IPS-NIHi11 (cell line): Measurements from ENCODE around the gene PGF.

ENCODE experiments used
- DNase-seq: peaks from one replicate; pipeline ENCODE4 v3.0.0; 2012; ENCODE audit warnings: mixed read lengths, low spot score

The PGF gene

DNA sequence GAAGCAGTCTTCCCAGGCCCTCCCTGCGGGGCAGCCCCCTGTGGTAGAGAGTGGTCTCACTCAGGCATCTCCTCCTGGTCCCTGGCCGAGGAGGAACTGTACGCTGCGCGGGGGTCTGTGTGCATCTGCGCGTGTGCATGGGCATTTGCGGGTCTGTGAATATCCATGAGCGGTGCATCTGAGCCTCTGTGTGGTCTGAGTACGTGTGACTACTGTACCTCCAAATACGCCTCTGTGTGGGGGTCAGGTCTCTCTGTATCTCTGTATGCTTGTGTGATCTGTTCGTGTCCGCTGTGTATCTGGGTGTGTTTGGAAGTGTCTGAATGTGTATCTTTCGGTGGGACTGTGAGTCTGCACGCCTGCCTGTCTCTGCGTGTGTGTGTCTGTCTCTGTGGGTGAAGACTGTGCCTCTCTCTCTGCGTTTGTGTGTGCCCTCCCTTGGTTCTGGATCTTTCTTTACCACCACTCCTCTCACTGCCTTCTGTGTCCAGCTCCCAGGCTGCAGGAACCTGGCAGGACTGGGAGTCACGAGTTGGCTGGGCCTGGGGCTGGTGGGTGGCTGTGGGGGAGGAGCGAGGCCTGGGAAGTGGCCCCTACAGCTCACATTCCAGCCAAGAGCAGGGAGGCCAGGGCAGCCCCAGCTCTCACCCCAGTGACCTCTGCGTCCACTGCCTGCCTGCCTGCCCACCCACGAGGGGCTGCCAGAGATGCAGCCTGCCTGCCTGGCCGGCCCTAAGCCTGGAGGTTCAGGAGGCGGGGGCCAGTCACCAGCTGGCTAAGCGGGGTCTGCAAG is 1.1 kb upstream of the PGF start:
- no peak for DNase-seq

DNA sequence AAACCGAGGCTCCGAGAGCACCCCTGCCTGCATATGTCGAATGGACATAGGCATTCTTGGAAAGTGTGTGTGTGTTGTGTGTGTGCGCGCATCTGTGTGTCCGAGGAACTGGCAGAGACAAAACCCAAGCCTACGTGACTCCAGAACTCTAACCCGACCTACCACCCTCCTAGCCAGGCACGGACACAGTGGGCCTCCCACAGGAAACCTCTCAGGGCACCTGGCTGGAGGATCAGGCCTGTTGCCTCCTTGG is 556 bp upstream of the PGF start:
- DNase-seq: no peak

DNA sequence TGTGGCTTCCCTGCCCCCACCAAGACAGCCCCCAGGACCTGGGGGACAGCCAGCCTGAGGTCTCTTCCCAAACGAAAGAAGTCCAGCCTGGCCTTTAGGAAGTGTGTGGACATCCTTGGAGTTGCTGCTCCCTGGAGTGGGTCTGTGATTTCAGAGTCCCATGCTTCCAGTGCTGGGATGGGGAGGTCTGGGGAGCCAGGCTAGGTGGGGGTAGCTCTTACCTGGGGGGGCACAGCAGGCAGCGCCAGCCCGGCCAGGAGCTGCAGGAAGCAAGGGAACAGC is 509 bp downstream of the PGF start:
- no peak for DNase-seq

DNA sequence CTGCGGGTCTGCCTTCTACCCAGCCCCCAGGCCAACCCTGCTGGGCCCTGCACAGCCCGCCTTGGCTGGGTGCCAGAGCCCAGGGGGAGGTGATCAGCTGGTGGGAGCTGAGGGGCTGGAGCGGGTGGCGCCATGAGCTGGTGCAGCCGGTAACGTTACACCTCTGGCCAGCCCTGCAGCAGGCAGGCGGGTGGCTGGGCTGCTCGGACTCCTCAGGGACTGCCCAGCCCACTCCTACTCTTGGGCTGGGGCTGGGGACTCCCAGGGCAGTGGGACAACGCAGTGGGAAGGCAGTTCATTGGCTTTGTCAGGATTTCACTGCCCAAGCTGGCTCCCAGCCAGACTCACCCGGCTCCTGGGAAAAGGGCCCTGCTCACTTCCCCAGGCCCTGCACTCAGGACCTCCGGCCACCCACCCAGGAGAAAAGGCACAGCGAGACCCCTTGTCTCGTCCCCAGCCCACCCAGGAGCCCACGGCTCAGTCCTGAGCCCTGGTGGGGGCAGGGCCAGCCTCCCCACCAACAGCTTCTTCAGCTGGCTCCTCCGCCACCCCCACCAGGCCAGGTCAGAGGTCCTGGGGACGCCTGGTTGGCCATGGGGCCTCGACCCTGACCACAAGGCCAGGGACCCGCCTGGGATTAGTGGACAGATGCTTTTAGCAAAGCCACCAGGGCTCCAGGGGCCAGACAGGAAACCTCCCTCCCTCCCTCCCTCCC is 1.0 kb downstream of the PGF start:
- peak; percentile 67 for DNase-seq

DNA sequence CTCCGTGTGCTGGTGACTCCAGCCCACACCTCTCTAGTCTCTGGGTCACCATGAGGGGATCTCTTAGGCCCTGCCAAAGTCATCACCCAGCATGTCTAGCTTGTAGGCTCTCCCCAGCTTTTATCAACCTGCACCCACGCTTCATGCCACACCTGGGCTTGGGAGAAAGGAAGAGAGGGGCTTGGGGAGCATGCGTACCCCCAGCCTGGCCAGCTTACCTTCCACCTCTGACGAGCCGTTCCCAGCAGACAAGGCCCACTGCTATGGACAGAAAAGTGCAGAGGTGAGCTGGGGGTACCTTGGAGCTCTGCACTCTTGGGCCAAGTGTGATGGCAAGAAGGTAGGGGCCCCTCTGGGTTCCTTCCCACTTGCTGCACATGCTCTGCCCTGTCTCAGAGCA is 1.7 kb downstream of the PGF start:
- no peak for DNase-seq

DNA sequence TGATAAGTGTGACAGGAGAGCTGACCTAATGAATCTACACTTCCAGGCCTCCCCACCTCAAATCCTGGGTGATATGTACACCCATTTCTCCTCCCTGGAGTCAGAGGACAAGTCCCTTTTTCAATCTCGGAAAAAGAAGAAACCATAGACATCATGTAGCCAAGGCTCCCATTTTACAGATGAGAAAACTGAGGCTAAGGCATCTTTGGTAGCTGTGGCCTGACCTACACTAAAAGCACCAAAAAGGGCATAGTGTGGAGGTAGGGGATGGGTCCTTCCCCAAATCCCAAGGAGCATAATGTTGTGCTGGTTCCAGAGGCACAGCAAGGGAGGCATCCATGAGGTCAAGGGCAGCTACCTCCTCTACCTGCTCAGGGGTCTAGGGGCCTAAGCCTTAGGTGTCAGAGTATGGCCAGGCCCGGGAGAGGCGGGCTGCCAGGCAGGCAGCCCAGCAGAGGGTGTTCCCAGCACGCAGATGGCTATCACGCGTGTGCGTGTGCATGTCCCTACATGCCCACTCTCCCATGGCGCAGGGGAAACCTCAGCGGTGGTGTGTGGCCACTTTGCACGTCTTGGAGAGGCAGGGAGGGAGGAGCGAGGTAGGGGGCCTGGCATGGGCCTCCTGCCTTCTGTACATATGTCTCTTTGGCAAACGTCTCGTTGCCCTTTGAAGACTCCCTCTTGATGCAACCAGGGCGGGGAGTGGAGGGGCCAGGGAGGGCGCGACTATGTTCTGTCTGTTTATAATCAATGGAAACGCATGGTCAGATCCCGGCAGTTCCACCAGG is 2.5 kb downstream of the PGF start:
- no peak for DNase-seq

DNA sequence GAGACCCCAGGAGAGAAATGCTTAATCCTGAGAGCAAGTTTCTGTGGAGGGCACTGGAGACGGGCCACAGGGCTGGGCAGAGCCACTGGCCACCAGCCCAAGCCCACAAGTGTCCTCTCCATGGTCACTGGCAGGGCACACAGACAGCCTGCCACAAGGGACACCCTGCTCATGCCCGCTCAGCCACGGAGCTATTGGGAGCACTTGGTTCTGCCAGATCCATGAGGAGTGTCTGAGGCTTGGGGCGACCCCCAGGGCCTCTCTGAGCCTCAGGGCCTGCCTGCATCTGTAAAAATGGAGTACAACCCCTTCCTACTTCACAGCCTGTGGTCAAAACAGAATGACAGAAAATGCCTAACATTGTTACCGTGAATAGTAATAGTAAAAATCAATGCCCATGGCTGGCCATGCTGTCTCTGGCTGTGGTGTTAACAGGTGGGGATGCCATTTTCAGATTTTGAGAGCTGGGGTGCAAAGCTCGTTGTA is 3.2 kb downstream of the PGF start:
- DNase-seq: no peak

DNA sequence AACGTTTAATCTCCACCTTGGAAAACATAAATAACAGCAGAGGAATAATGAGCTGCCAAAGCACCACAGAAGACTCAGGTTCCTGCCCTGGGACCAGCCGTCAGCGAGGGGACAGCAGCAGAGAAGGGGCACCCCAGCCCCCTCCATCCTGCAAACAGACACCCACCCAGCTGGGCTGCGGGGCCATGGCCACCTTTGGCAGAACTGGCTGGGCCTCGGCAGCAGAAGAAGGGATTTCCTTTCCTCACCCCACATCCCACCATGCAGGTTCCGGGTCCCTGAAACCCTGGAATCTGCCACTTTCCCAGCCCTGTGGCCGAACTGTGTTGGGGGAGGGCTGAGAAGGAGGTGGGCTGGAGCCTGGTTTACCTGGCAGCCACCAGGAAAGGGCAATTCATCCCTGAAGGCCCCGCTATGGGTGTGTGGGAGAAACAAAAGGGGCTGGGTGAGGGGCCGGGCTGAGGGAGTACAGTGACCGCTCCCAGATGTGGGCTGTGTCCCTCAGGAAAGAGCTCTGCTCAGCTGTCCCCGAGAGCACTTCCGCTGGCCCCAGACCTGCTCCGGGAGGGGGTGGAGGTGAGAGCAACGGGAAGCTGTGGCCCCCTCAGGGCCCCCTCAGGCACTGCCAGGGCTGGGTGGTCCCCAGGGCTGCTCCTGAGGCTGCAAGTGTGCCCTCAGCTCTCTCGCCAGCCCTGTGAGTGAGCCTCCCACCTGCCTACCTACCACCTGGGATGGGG is 3.8 kb downstream of the PGF start:
- no peak for DNase-seq

DNA sequence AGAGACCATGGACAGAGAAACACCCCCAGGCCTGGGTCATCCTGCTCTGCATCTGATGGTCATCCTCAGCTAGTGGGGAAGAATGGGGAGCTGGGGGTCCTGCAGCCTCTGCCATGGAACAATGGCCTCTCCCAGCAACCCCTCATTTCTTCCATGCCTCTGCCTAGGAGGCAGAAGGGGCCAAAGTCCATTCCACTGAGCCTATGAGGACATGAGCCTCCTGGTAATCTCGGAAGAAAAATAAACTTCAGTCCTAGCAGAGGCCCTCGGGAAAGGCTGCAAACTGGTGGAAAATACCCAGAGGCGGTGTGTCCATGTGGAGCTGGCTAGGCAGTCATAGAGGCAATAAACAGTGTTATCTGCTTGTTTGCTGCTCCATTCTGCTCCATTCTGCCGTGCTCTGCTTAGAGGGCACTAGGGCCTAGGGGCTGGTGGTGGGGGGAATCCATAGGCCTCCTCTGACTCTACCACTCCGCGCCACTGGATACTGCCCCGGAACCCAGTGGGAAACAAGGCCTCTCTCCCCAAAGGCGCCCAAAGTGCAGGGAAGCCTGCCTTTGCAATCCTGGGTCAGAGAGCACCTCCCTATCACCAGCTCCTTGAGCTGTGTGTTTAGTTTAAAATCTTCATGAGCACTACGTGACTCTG is 4.5 kb downstream of the PGF start:
- no peak for DNase-seq

DNA sequence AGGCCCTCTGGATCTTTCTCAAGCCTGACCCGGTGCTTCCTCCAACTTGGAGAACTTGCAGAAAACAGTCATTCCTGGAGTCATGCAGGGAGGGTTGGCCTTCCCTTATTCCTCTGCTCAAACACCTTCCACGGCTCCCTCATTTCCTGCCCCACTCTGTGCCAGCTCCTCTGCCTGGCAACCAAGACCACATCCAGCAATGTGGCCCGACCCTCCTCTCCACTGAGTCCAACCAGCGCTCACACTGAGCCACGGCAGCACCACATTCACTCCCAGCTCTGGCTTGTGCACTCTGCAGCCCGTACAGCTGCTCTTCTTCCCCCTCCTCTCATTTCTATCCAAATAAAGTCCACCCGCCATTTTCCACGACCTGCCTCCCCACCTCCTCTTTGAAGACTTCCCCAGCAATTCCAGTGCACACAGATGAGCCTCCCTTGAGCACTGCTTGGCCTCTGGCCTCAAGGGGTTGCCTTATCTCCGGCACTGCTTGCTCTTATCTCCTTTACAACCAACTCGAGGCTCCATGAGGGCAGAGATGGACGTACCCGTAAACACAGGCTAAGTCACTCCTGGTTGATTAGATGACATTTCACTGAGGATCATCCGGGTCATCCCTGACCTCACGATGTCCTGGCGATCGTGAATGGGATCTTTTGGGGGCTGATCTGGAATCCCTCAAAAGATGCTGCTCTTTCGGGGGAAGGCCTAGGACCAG is 5.4 kb downstream of the PGF start:
- DNase-seq: no peak

DNA sequence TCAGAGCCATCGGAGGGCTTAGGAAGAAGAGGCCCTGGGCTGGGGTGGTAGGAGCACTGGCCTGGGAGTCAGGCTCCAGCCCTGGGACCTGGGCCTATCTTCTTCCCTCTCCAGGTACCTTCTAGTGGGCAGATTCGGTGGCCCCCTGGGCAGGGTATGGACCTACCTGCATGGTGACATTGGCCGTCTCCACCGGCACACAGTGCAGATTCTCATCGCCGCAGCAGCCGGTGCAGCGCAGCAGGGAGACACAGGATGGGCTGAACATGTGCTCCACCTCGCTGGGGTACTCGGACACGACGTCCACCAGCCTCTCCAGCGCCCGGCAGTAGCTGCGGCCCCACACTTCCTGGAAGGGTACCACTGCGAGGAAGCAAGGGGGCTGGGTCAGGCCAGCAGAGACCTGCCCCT is 6.2 kb downstream of the PGF start:
- no peak for DNase-seq

DNA sequence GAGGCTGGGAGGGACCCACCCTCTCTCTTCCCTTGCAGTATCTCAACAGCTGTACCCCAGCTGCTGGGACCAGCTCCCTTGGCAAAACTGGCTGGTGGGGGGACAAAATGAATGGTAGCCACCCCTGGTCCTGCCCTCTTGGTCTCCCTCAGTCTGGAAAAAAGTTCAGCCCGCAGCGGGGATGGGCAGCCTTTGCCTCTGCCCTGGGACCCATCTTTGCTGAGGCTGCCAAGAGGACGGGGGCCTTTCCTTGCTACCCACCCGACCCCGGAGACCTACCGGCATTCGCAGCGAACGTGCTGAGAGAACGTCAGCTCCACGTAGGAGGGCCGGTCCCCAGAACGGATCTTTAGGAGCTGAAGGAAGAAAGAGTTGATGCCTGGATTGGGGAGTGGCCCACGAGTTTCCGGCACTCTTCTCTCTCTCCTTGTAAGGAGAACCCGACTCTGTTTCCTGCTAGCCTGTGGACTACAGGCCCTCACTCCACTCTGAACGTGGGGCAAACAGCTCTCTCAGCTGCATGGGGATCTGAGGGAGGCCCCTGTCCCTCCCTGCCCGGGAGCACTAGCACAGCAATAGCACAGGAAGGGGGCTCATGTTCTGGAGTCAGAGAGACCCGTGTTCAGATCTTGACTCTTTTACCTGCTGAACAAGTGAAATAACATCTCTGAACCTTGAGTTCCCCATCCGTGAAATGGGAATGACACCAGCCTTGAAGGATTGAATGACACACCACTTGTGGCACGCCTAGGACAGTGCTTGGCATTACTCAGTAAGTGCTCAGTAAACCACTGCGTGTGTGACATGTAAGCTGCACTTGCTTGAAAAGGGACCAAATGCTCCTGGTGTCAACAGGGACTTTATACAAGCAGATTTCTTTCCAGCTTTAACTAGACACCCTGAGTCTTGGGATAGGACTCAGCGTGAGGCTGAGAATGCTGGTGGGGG is 6.9 kb downstream of the PGF start:
- no peak for DNase-seq

DNA sequence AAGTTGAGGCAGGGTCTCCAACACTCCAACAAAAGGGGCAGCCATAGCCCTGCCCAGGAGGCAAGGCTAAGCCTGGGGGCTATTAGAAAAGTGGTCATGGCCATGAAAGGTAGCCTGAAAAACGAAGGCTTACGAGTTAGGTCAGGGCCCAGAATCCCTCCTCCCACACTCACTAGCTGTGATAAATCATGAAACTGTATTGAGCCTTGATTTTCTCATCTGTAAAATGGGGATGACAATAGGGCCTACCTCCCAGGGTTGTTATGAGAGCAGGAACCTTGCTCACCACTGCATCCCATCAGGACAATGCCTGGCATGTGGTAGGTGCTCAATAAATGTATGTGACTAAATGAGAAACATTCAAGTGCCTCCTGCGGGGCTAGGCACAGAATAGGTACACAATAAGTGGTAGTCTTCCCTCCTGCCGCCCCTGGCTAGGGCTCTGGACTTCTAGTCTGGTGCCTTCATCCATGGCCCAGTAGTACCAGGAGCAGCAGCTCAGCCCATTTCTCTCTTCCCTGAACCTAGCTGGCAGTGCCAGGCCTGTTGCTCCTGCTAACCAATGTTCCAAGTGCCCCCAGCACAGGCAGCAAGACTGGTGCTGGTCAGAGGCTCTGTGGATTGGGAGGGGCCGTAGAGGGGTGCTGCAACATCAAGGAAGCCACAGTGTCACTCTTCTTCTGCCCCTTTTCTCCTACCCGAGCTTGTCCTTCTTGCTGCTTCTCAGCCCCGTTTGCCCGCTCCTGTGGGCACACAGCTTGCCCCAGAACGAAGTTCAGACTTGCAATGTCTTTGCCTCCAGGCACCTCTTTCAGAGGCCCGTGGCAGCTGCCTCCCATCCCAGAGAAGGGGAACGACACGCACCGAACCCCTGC is 7.8 kb downstream of the PGF start:
- no peak for DNase-seq

DNA sequence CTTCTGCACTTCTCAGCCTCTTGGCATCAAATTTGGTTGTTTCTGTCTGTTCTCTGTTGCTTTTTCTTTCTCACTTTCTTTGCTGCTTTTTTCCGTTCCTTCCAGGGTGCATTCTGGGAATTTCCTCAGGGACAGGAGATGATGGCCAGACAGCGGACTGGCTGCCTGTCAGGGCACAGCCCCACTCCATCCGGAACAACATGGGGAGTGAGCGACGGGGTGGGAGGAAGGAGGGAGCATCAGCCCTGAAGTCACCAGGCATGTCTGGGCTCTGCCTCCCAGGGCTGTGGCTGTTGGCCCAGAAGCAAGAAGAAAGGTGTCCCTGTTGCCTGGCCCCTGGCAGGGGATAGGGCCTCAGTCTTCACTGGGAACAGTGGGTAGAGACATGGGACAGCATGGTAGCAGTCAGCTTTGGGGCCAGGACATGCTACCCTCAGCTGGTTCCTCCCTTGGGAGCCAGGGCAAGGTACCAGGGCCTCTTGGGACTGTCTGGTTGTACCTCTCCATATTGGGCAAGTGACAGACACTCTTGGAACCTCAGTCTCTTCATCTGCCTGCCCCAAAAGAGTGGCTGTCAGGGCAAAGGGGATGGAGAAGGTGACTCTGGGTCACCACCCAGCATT is 8.6 kb downstream of the PGF start:
- DNase-seq: no peak

DNA sequence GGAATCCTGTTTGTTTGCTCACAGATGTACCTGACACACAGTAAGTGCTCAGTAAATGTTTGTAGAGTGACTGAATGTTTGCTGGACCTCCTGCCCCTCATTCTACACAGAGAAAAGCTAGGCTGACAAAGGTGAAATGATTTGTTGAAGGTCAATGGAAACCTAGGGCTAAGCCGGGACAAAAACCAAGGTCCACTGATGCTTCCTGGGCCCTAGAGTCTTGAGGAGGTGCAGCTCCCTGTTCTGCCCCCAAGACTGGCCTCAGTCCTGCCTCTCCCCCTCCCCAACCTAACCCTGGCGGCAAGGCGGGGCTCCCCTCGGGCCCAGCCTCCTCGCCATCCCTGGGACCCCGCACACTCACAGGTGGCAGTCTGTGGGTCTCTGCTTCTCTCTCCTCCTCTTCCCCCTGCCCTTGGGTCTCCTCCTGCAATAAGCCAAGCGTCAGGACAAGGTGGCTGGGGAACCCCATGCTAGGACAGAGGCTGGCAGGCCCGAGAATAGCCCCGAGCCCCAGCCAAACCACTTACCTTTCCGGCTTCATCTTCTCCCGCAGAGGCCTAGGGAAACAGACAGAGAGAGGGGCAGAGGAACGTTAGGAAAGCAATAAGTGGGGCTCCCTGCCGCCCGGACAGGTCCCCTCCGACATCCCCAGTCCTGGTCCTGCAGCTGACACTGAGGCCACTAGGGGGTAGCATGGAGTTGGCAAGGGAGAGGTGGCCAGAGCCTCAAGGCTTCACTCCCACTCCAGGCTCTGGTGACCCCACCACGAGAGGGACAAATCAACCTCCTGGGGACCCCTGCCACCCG is 9.3 kb downstream of the PGF start:
- peak; percentile 95 for DNase-seq

DNA sequence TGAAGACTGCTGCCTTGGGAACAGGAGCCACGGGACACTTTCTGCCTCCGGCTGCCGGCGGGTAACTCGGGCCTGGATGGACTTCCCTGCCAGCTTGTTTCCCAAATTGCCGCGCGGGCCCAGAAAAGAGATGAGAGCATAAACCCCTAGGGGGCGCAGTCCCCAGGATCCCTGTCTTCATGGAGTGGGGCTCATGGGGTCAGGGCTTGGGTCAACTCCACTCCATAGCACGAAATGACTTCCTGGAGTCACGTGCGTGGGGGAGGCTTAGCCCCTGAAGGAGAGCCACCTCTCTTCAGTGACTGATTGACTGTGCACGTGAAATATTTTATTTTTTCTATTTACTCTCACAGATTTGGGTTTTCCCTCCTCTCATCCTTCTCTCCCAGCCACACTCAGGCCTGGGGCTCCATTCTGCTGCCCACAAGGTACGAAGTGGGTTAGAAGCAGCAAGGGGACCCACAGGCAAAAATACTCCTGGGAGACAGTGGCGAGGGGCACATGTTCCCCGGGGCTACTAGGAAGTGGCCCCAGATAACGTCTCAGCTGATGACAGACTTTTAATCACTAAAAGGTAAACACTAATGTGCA is 10.0 kb downstream of the PGF start:
- DNase-seq: peak; percentile 84

DNA sequence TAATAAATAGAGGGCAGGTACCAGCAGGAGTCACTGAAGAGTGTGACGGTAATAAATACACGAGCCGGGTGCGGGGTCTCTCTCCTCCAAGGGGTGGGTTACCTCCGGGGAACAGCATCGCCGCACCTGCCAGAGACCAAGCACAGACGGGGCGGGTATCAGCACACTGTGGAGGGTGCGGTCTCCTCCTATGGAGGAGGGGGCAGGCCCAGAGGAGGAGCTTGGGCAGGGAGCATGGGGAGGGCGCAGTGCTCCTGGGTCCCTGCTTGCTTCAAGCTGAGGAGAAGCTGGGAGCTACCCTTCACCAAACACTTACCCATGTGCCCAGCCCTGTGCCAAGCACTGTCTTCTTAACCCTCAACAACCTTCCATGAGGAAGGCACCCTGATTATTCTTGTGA is 12.8 kb downstream of the PGF start:
- DNase-seq: no peak

DNA sequence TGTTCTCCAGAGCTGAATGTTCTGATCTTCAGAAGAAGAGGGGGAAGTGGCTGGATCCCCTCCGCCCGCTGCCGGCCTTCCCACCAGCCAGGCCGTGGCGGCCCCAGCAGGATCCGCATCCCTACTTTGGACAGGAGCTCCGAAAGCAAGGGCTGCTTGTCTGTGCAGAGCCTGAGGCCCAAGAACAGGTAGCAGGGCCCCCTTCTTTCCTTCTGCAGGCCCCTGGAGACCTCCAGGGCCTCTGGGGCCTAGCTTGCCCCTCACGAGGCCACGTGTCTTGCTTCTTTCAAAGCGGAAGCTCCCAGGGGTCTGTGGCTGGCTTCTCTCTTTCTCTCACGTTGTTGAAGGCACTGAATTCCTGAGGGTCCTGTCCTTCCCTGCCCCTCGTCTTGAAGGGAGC is 13.2 kb downstream of the PGF start:
- DNase-seq: no peak
